Gastrocnemius medialis (tissue), 4 donors: ENCODE data around the gene PRSS57. TPM values are rescaled to one million over a fixed set of nuclear protein-coding genes. Genes with fewer than 3 reads are reported as not detected.

Experiments
- ATAC-seq, 2 donors: fragments of 150-250 bp; one replicate each; pipeline ENCODE4 v1.9.1; 2016
- DNase-seq, 2 donors: peaks; one replicate each; pipeline ENCODE4 v3.0.0-alpha.2; 2019
- H3K27ac ChIP-seq, 4 donors: fragments of 200-600 bp; sonication (generic); 1 replicate in 1 of 4; 2 replicates in 3 of 4; pipeline ENCODE4 v1.5.1; 2016 to 2018; ENCODE audit warnings: mild to moderate bottlenecking in 2 of 4, moderate library complexity in 1 of 4
- H3K27me3 ChIP-seq, 3 donors: fragments of 200-600 bp; sonication (generic) in 2 of 3; 1 replicate in 1 of 3; 2 replicates in 2 of 3; pipeline versions ENCODE4 v1.5.1 to v1.6.0; 2016 to 2019; ENCODE audit warnings: mild to moderate bottlenecking in 1 of 3, moderate library complexity in 1 of 3
- H3K36me3 ChIP-seq, 2 donors: fragments of 200-600 bp; sonication (generic) in 1 of 2; one replicate each; pipeline ENCODE4 v1.5.1; 2017 to 2018
- H3K4me1 ChIP-seq, 2 donors: fragments of 200-600 bp; sonication (generic) in 1 of 2; one replicate each; pipeline ENCODE4 v1.5.1; 2016 to 2017; ENCODE audit warnings: mild to moderate bottlenecking in 2 of 2
- H3K4me3 ChIP-seq, 4 donors: fragments of 200-600 bp; sonication (generic) in 3 of 4; 1 replicate in 1 of 4; 2 replicates in 3 of 4; pipeline ENCODE4 v1.5.1; 2016 to 2019; ENCODE audit warnings: mild to moderate bottlenecking in 2 of 4
- H3K9me3 ChIP-seq, 3 donors: fragments of 200-600 bp; sonication (generic) in 2 of 3; 1 replicate in 1 of 3; 2 replicates in 2 of 3; pipeline ENCODE4 v1.5.1; 2016 to 2019
- CTCF ChIP-seq, 5 experiments: fragments of 450-650 bp in 3 of 5; fragments of 200-600 bp in 2 of 5; sonication (generic) in 2 of 5; IDR thresholded peaks in 4 of 5; conservative IDR thresholded peaks in 1 of 5; 1 replicate in 4 of 5; 2 replicates in 1 of 5; pipeline ENCODE4 v1.5.1; 2016 to 2019; ENCODE audit warnings: antibody characterized with exemption in 5 of 5, mild to moderate bottlenecking in 3 of 5, moderate library complexity in 3 of 5
- POLR2A ChIP-seq, 2 donors: fragments of 450-650 bp; IDR thresholded peaks; one replicate each; pipeline ENCODE4 v1.6.1; 2017; ENCODE audit warnings: antibody characterized with exemption in 2 of 2, mild to moderate bottlenecking in 2 of 2, moderate library complexity in 2 of 2
- in situ Hi-C, 4 donors: fragments of 200-750 bp; cut with MboI; loops; one replicate each; pipeline versions ENCODE4 v1.15.0 to v1.8.0; 2017; ENCODE audit warnings: low sequenced_read_pairs in 4 of 4
- intact Hi-C: fragments of 100-400 bp; cut with DNase I; formaldehyde crosslinking; loops from one replicate; pipeline ENCODE4 v1.15.1; 2023; ENCODE audit warnings: low total_unique reads
- total RNA-seq, 4 donors: library from RNA; depleted of rRNA; stranded (reverse); fragments of >200 nt; gene quantifications; one replicate each; pipeline versions ENCODE4 v1.1.0 to v1.2.3, GENCODE V29; 2016

PRSS57 gene
- total RNA-seq, 4 donors from 2014 or later: not detected

DNA sequence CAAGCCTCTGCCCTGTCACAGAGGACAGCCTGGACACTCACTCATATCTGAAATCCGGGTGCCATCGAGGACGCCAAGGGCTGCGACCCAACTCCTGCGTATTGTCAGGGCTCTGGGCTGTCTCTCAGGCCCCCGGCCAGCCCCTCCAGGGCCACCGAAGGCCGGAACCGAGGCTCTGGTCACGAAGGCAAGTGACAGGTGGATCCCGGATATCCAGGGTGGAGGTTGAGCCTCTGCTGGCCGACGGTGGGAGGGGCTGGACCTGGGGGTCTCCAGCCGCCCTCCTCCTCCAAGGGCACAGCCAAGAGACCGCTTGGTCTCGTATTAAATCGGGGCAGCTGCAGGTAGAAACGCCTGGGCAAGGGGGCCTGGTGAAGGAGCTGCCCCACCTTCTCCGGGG lies 37.6 kb downstream of the PRSS57 start:
- no peak for ATAC-seq
- intact Hi-C loops: no loop called here
- no peak for TF ChIP-seq POLR2A (IDR thresholded peaks at IDR 0.05)
- TF ChIP-seq CTCF (IDR thresholded peaks at IDR 0.05 in 4 of 5, conservative IDR thresholded peaks at IDR 0.05 in 1 of 5): no peak
- Histone ChIP-seq H3K4me1 (peaks cover 21 to 51% of the 10 kb centered on the region in 2 donors), H3K9me3 (no peaks in the 10 kb centered on the region), H3K36me3 (no peaks in the 10 kb centered on the region), H3K27ac (no peak overlapping the region), H3K27me3 (no peaks in the 10 kb centered on the region), H3K4me3 (no peak overlapping the region)
- no peak for DNase-seq
- in situ Hi-C loops: no loop called here

DNA sequence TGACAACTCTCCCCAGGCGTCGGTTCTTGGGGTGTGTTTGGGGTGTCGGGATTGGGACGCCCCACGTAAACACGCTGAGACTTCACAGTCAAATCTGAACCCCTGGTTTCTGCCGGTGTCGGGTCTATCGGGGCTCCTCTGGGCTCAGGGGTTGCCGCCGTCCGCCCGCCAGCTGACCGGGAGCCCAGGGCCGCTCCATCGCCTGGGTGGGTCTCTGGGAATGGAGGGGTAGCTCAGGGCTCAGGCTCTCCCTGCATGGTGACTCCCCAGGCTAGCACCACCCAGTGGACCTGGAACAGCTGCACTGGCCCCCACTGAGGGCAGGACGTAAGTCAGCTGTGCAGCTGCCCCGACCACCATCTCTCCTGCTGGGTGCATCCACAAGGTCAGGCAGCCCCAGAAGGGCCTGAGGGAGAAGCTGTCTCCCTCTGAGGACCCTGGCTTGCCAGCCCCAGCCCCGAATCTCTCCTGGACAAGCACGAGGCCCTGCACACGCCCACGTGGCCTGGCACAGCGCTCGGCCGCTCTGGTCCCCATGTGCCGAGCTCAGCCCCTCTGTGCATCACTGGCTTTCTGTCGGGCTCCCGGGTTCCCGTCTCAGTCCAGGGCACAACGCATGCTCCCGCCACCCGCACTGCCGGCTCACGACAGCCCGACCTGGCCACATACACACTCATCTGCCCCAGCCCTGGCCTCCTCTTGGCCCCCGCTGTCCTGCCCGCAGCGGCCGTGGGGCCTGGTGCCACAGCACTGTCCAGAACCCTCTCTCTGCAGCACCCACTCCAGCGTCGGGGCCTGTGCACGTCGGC lies 38.3 kb downstream of the PRSS57 start:
- H3K9me3 ChIP-seq: no peaks in the 10 kb centered on the region
- peaks cover 19 to 49% of the 10 kb centered on the region in 2 donors for H3K4me1 ChIP-seq
- no peak overlapping the region for H3K4me3 ChIP-seq
- intact Hi-C loops (no loop called here), in situ Hi-C loops (no loop called here)
- H3K27ac ChIP-seq: no peak overlapping the region
- H3K27me3 ChIP-seq: no peaks in the 10 kb centered on the region
- DNase-seq (no peak), ATAC-seq (no peak)
- no peak for TF ChIP-seq CTCF (IDR thresholded peaks at IDR 0.05 in 4 of 5, conservative IDR thresholded peaks at IDR 0.05 in 1 of 5)
- TF ChIP-seq POLR2A (IDR thresholded peaks at IDR 0.05): no peak
- H3K36me3 ChIP-seq: no peaks in the 10 kb centered on the region

GRCh38 chr19:655691-656090 lies 39.6 kb downstream of the PRSS57 start:
- Histone ChIP-seq H3K27ac (no peak overlapping the region), H3K27me3 (no peaks in the 10 kb centered on the region), H3K9me3 (no peaks in the 10 kb centered on the region), H3K36me3 (peaks cover 0 to 7% of the 10 kb centered on the region in 2 donors), H3K4me3 (no peak overlapping the region), H3K4me1 (peaks cover 6 to 37% of the 10 kb centered on the region in 2 donors)
- TF ChIP-seq POLR2A (IDR thresholded peaks at IDR 0.05) (no peak), CTCF (IDR thresholded peaks at IDR 0.05 in 4 of 5, conservative IDR thresholded peaks at IDR 0.05 in 1 of 5) (no peak)
- intact Hi-C loops (no loop called here), in situ Hi-C loops (no loop called here)
- ATAC-seq (no peak), DNase-seq (no peak)

DNA sequence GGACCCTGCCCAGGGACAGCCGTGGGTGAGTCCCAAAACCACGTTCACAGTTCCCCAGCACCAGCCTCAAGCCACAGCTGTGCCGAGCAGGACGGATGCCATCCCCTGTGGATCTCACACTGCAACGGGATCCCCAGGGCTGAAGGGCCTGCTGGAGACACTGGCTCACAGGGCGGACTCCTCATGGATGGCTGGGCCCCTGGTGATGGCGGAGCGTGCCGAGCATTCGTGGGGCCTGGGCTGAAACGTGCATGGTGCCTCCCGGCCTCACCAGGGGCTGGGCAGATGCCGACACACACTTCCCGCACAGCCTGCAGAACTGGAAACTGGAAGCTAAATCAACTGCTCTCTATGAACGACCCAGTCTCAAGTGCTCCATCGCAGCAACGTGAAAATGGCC lies 41.8 kb downstream of the PRSS57 start:
- no peak for ATAC-seq
- in situ Hi-C loops (no loop called here), intact Hi-C loops (no loop called here)
- H3K27ac ChIP-seq: no peak overlapping the region
- no peaks in the 10 kb centered on the region for H3K27me3 ChIP-seq
- H3K4me3 ChIP-seq: no peak overlapping the region
- no peaks in the 10 kb centered on the region for H3K9me3 ChIP-seq
- peaks cover 0 to 24% of the 10 kb centered on the region in 2 donors for H3K36me3 ChIP-seq
- peaks cover 0 to 14% of the 10 kb centered on the region in 2 donors for H3K4me1 ChIP-seq
- no peak for DNase-seq
- TF ChIP-seq POLR2A (IDR thresholded peaks at IDR 0.05) (no peak), CTCF (IDR thresholded peaks at IDR 0.05 in 4 of 5, conservative IDR thresholded peaks at IDR 0.05 in 1 of 5) (no peak)
